Measurements from ENCODE around the gene DMRT1.

Gene DMRT1

DNA sequence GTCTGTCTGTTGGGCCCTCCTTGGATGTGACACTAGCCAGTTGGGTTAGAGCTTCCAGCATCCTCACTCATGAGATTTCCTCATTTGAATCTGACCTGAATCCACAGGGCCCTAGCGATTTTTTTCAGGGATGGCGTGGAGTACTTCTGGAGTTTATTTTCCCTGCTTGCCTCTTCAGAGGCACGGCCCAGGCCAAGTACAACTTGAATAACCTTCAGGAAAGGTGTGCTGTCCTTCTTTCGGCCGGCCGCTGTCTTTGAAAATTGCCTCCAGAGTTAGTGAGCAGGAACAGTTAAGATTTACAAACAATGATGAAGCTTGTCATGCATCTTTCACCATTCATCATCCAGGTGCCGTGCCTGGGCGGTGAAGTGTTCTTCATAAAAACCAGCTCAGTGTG, 85.5 kb downstream of the DMRT1 start:
- no peak for FAIRE-seq

DNA sequence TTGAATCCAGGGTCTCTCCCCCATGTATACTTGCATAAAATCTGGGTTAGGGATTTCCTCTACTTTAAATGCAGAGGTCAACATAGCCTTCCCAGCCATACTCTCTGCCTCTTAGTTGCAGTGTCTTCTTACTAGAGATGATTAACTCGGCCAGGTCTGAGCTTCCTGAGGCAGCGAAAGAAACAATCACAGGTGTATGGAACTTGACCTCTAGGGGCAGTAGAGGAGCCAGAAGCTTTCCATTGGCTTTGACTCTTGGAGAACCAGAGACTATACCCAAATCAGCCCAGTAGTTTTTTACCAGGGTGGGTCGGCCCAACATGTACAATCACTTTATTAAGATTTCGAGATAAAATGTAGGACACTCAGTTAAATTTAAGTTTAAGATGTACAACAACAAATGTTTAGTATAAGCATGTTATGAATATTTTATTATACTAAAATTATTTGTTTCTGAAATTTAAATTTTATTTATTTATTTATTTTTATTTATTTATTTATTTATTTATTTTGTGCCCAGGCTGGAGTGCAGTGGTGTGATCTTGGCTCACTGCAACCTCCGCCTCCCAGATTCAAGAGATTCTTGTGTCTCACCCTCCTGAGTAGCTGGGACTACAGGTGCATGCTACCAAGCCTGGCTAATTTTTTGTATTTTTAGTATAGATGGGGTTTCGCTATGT, 87.0 kb downstream of the DMRT1 start:
- FAIRE-seq = no peak

DNA sequence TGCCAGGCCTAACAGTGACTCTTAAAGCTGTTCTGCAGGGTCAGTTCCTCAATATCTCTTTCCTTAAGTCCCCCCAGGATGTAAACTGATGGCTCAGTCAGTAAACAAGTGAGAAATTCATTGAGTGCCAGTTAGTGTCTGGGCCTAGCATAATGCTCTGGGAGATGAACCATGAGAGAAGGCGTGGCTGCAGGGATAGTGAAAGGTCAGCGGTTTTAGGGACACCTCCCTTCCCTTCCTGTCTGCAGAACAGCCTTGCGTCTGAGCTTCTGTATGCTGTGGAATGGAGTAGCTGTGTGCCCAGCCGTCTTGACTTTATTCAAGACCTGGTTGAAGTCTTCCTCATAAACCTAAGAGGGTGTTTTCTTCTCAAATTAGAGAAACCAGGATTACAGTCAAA, 88.2 kb downstream of the DMRT1 start:
- no peak for FAIRE-seq

DNA sequence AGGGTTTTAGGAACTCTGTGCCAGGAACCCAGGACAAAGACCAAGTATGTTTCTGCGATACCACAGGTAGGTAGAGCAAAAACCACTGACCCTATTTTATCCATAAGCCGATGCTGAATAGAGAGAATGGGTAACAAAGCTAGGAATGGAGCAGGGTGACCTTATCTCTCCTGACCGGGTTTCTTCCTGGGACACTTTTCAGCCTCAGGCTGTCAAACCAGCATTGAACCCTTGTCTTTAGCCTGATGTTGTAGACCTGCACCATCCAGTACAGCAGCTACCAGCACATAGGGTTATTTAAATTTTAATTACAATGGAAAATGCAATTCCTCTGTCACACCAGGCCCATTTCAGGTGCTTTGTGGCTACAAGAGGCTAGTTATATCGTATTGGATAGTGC, 91.9 kb downstream of the DMRT1 start:
- FAIRE-seq = no peak

DNA sequence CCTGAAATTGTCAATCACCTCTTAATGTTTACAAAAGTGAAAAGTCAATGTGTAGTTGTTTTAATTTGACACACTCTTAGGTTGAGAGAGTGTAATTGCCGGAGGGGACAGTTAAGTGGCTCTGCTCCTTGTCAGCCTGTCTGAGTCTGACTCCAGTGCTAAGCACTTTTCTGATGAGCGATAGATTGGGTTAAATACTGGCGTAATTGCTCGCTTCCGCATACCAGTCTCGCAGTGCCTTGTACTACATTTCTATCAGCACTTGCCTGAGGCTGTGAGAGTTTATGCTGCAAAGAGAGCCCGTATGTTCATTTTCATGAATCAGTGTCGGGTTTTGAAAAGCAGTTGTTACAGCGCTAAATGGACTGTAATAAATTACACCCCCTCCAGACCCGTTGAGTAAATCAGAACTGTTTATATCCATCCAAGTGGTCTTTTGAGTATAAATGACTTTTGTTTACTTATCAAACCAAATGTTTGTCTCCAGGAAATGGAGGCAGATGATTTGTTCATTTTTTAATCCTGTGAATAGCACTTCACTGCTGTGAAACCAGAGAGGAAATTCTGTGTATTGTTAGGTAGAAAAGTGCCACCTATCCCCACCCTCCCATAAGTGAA, 94.0 kb downstream of the DMRT1 start:
- FAIRE-seq = no peak

DNA sequence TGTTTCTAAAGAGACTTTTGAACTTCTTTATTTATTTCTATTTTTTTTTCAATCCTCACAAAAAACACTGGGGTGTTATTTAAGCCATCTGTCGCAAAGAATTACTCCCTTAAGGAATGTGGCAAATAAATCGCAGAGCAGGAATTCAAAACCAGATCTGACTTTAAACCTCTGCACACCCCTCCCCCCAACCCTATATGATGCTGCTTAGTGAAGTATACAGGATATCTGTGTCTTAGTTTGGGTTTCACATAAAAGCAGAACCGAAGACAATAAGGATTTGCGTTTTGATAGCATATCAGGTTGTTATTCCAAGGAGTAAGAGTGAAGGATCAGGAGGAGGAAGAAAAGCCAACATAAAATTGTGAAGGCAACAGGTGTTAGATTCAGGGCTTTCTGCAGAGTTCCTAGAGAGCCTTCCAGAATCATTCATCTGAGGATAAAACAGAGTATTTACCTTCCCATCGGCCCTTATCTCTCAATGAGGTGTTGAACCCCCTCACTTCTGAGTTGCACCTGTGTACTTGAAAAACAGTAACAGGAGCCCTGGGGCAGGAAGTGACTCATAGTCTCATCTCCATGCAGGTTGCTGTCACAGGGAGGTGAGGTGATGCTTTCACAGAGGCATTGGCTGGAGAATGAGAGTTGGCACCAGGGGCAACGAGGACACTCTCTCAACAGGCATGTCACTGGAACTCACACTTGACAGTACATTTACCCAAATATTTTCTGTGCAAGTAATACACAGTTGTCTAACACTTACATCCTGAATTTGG, 101.5 kb downstream of the DMRT1 start:
- no peak for FAIRE-seq

DNA sequence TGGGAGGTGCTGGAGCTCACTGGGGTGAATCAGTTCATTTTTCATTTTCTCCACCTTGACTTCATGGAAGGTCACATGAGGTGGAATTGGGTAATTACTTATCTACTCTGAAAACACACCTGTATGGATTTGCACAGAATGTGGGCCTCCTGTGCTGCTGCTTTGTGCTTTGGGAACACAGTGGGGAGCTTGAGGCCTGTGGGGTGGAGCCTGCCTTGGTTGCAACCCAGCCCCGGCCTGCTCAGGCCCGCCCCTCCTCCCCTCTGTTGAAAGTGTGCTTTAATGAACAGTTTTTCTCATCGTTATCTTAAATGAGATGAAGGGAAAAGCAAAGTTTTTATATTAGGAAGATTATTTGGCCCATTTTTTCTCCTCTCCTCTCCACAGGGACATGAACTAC, 106.5 kb downstream of the DMRT1 start:
- FAIRE-seq = no peak

DNA sequence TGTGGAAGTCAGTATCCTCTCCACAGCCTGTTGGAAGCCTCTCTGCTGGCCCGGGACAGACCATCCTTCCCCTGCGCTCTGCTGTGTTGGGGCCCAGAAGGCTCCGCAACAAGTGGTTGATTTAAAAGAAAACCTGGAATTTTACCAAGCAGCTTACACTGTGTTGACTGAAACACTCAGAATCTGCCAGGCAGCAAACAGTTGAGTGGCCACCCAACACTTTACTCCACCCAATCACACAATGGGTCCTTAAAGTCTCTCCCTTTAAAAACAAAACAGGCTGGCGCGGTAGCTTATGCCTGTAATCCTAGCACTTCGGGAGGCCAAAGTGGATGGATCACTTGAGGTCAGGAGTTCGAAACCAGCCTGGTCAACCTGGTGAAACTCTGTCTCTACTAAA, 107.0 kb downstream of the DMRT1 start:
- FAIRE-seq = no peak

DNA sequence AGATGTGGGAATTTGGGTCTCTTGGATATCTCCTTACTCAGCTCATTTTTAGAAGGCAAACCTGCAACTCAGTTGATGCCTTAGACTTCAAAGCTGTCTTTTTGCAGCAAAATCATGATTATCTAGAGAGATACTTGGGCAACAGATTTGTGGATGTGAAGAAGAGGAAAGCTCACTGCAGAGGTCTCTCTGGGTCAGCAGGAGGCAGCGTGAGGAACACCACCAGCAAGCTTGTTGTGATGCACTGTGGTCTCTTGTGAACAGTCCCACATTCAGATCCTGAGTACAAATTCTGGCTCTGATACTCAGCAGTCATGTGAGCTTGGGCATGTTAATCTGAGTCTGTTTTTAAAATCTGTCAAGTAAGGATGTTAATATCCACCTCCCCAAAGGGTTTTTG, 108.6 kb downstream of the DMRT1 start:
- no peak for FAIRE-seq

DNA sequence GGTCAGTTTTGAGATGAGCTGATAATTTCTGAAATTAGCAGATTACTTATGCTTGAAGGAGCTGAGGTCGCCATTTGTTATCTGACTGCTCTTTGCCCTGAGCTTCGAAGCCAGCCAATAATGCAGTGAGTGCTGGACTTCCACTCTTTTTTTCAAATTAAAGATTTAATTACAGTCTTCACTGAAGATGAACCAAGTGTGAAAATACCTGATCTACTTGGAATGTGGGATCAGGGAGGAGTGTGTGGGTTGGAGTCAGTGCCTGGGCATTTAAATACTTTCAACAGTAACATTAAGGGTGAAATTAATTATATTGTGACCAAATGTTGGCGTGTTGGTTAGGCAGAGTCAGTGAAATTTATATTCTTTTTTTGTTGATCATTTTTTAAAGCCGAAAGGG, 111.0 kb downstream of the DMRT1 start:
- FAIRE-seq = no peak

DNA sequence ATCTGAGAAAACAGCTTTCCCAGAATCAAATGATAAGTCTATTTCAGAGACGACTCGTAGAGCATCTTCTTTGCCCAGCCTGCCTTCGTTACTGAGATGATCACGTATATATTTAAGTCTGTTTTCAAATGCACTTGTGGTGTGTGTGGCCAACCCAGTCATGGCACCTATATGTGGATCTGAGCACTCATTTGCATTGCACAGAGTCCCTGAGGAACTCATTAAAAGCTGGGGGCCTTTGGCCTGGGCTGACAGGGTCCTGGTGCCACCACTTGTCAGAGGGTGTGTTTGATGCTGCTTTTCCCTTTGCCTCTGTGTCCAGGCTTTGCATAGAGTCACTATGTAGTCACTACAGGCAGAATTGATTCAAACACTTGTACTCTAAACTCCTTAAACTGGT, 117.6 kb downstream of the DMRT1 start:
- FAIRE-seq = no peak

DNA sequence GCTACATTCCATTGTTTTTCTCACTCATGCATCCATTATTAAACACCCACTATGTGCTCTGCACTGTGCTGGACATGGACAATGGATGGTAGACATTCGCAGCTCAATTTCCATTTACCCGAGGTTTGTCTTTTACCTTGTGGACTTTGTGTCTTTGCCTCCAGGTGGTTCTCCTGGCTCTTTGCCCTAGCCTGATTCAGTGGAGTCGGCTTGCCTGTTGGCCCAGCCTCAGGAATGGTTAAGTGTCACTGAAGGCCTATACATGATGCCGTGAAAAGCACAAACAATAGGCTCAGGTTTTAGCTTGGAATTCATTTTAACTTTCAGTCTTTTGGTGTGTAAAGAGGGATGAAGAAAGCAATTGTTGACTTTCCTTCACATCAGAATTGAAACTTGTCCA, 118.4 kb downstream of the DMRT1 start:
- no peak for FAIRE-seq

DNA sequence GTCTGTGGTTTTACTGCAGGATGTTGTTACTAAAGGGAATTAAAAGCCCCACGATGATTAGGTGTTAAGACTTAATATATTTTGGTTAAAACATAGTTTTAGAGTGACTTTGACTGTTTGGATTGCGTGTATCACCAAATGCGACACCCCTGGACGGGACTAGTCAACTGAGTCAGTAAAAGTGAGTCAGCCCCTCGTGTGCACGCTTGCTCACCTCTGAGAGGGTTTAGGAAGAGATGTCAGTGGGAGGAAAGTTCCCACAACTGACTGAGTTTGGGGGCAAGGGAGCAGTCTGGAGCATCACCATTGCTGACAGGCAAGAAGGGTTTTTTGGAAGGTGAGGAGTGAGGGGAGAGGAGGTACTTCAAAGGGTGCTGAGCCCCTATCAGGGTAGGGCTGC, 120.5 kb downstream of the DMRT1 start:
- no peak for FAIRE-seq

DNA sequence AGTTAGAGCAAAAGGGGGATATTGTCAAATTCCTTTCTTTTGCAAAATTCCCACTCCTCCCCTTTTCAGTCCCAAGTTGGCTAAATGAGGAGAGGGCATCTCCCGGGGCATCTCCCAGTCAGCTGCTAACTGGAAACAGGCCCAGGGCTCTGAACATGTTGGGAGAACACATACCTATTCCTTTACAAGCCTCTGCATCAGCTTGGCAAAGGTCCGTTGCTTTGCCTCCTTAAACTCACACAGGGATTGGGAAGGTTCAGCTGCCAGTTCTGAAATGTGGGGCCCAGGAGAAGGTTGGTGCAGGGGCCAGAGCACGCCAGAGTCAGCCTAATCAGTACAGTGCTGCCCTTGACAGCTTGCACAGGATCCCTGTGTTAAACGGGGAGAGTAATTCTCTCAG, 124.0 kb downstream of the DMRT1 start:
- FAIRE-seq = no peak

- no peak for FAIRE-seq
Observed at GRCh38 chr9:966870-967269, 125.4 kb downstream of the DMRT1 start.

GRCh38 chr9:967436-967835, 125.9 kb downstream of the DMRT1 start:
- no peak for FAIRE-seq

GRCh38 chr9:967903-968641, 126.6 kb downstream of the DMRT1 start:
- FAIRE-seq = no peak

DNA sequence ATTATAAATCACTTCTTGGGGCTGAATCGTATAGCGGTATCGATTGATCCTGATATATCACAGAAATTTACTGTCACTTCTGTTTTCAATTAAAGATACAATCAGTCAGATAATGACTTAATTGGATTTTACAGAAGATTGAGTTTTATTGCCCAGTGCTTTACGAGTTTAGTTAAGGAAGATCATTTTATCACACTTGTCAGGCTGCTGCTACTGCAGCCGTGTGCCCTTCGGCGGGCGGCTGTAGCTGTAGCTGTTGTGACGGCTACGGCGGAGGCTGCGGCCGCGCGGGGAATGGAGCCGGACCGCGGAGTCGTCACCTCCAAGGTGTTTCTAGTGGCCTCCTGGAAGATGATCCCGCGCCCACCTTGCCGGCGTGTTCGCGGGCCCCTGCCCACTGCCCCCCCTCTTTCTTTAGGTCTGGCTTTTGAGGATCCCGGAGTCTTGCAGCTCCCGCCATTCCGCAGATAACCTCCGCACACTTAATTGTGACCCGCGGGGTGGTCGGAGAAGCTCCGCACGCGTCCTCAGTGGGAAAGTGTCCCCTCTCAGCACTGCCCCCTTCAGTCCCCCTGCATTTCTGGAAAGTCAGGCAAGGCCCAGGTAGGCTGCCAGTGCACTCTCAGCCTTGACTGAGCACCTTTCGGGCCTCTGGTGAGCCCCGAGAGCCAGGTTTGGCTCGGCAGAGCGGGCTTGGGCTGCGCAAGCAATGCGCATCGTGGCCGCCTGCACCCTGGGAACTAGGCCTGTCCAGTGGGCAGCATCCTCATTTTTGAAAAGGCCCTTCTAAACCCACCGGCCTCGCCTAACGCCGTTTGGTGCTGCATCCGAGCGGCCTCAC, 128.0 kb downstream of the DMRT1 start:
- FAIRE-seq = no peak

- FAIRE-seq = no peak
Observed at GRCh38 chr9:970151-970996, 128.9 kb downstream of the DMRT1 start.

- no peak for FAIRE-seq
Observed at GRCh38 chr9:971901-972500, 130.5 kb downstream of the DMRT1 start.

Data from colon (tissue), 2 donors.